GM21723 (cell line): Measurements from ENCODE around the gene KLHL24.
"Not testable (repeated sequence)": the region's sequence is repeated elsewhere in the genome, so short reads cannot be mapped to it uniquely, and the experiment has no call there.

Experiments
- ATAC-seq: cut with Tn5 transposase; IDR thresholded peaks from one replicate; pipeline ENCODE4 v1.9.1; 2021; ENCODE audit warnings: mild to moderate bottlenecking, moderate library complexity; ENCODE audit not compliant: unreplicated experiment

Gene KLHL24

GRCh38 chr3:183695569-183696364, 60.3 kb downstream of the KLHL24 start:
- ATAC-seq: no peak

- ATAC-seq: peak; percentile 2
Measured at GRCh38 chr3:183697123-183697609, 61.7 kb downstream of the KLHL24 start.

GRCh38 chr3:183697610-183698317, 62.3 kb downstream of the KLHL24 start, which contains the start of gene YEATS2:
Gene YEATS2, plus strand, starts transcription at chr3:183697797. Its CDS starts 17,366 bp downstream, at chr3:183715163.
- peak; percentile 79 for ATAC-seq

GRCh38 chr3:183698318-183698751, 62.9 kb downstream of the KLHL24 start:
- peak; percentile 13 for ATAC-seq

- no peak for ATAC-seq
Measured at GRCh38 chr3:183698756-183699155, 63.3 kb downstream of the KLHL24 start.

GRCh38 chr3:183699238-183699947, 64.0 kb downstream of the KLHL24 start:
- ATAC-seq: no peak

- no peak for ATAC-seq
Measured at GRCh38 chr3:183701744-183702143, 66.3 kb downstream of the KLHL24 start.

- ATAC-seq: not testable (repeated sequence)
Measured at GRCh38 chr3:183703892-183704291, 68.5 kb downstream of the KLHL24 start.

- no peak for ATAC-seq
Measured at GRCh38 chr3:183710231-183710630, 74.8 kb downstream of the KLHL24 start.

- no peak for ATAC-seq
Measured at GRCh38 chr3:183711516-183711915, 76.1 kb downstream of the KLHL24 start.

GRCh38 chr3:183714622-183715021, 79.2 kb downstream of the KLHL24 start:
- no peak for ATAC-seq

- no peak for ATAC-seq
Measured at GRCh38 chr3:183718012-183718411, 82.6 kb downstream of the KLHL24 start.

GRCh38 chr3:183725387-183725786, 90.0 kb downstream of the KLHL24 start:
- ATAC-seq: no peak

- ATAC-seq: no peak
Measured at GRCh38 chr3:183728204-183728603, 92.8 kb downstream of the KLHL24 start.

GRCh38 chr3:183730361-183730760, 94.9 kb downstream of the KLHL24 start:
- no peak for ATAC-seq

- no peak for ATAC-seq
Measured at GRCh38 chr3:183731611-183732010, 96.2 kb downstream of the KLHL24 start.

GRCh38 chr3:183733553-183733952, 98.1 kb downstream of the KLHL24 start:
- ATAC-seq: no peak
